CD4-positive, alpha-beta T cell treated with Interleukin-17A for 1 hour (primary cell): ENCODE data around the gene EFCAB10.

Experiments
- DNase-seq: peaks from one replicate; pipeline ENCODE4 v3.0.0-alpha.2; 2020

EFCAB10 gene

DNA sequence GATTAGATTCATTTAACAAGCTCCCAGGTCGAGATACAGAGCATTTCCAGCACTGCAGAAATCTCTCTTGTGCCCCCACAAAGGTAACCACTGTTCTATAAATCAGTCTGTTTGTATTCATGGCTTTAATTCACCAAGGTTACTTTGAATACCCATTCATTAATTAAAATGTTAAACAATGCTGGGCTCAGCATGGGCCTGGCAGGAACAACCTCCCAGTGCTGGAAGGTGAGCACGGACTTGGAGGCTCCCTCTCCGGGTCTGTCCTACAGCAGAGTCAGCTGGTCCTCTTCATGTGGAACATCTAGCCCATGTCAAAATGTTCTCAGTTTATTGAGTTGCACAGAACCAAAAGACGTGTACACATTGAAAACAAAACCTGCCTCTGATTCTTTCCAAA lies 15.6 kb upstream of the EFCAB10 start:
- no peak for DNase-seq

DNA sequence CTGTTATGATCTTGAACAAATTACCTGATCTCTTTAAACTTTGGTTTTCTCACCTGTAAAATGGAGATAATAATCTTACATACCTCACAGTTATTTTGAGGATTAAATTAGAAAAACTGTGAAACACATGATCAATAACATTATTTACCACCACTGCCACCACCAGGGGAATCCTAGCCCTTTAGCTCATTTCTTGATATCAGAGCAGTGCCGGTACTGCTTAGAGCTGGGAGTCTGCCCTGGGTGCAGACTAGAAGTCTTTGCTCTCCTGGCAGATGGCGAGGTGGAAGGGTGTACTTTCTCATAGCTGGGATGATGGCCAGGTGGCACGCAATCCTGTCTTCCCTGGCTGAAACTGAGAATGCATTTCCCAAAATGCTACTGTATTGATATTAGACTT lies 12.7 kb upstream of the EFCAB10 start:
- no peak for DNase-seq

DNA sequence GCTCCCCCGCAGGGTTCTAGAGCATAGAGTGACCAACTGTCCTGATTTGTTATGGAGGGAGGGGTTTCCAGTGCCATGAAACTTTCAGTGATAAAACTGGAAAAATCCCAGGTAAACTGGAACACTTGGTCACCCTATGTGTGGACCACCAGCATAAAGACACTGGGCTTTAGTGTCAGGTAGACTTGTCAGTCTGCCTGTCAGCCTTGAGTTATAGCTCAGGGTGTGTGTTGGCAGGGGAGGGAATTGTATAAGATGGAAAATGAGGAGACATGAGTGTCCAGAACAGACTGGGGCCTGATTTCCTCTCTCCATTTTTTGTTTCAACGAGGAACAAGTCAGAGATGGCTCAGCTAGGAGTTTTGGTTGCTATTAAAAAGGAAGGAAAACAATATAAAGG lies 10.2 kb upstream of the EFCAB10 start:
- no peak for DNase-seq

DNA sequence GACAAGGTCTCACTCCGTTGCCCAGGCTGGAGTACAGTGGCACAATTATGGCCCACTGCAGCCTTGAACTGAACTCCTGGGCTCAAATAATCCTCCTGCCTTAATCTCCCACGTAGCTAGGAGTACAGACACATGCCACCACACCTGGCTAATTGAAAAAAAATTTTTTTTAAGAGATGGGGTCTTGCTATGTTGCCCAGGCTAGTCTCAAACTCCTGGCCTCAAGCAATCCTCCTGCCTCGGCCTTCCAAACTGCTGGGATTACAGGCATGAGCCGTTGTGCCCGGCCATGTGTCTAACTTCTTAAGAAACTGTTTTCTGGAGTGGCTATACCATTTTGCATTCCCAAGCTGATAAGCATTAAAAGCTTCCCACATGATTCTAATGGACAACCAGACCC lies 9.5 kb upstream of the EFCAB10 start:
- DNase-seq = no peak

DNA sequence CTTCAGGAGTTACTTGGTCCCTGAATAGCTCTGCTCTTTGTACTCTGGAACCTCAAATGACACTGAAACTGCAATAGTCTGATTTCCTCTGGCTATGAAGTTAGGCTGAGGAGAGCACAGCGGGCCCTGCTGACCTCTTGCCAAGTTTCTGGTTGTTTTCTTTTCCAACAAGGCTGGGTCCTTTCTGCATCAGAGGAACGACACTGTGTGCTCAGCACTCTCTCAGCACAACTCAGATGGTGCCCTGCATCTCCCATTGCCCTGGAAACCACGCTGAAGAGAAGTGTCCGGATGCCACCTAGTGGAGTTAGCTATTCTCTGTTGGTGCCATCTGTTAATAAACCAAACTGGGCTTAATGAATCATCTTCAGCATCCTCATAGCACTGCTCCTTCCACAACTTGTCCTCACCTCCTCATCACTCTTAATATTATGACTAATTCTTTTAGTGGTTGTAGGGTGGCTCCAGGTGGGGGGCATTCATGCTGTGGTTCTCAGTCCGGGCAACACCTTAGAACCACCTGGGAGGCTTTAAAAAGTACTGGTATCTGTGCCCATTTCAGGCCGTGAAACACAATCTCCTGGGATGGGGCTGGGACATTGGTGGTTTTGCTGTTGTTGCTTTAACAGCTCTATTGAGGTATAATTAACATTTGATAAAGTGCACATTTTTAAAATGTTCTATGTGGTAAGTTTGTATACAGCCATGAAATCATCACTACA lies 8.2 kb upstream of the EFCAB10 start:
- DNase-seq = peak; percentile 65

GRCh38 chr7:105587909-105588635 lies 6.8 kb upstream of the EFCAB10 start:
- no peak for DNase-seq

DNA sequence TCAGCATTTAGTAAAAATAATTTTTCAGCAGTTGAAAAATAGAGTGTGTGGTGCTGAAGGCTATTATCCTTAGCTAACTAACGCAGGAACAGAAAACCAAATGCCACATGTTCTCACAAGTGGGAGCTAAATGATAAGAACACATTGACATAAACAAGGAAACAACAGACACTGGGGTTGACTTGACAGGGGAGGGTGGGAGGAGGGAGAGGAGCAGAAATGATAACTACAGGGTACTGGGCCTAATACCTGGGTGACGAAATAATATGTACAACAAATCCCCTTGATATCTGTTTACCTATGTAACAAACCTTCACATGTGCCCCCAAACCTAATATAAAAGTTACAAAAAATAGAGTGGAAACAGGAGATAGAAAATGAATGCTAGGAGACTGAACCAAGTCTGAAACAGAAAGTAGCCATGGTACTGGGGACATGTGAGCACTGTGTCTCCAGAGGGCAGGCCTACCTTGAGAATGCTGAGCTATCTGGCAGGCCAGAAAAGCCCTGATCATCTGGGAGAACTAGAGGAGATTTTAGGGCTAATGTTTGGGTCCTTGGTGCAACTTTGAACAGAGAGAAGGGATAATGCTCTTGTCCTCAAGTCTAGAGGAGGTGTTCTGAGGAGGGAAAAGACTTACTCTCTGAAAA lies 4.7 kb upstream of the EFCAB10 start:
- DNase-seq = no peak

GRCh38 chr7:105584165-105584564 lies 2.9 kb upstream of the EFCAB10 start:
- DNase-seq = no peak

DNA sequence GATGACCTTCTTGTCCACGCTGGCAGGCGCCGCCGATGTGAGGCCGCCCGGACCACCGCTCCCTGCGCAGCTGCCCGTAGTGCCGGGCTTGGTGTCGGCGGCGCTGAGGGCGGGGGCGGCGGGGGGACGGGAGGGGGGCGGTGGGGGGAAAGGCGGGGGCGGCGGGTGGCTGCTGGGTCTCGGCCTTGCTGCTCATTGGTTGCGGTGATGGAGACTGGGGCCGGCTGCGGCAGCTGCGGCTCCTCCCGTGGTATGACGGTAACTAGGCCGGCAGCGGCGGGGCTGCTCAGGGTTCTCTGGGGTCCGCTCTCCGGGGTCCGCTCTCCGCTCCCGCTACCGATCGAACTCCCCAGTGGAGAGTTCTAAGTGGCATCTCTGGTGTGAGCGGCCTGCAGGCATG lies 1.8 kb upstream of the EFCAB10 start:
- DNase-seq = no peak

- DNase-seq = no peak
Observed at GRCh38 chr7:105580022-105580740, 1.1 kb downstream of the EFCAB10 start.

GRCh38 chr7:105578496-105578895 lies 2.8 kb downstream of the EFCAB10 start:
- no peak for DNase-seq

GRCh38 chr7:105577251-105577650 lies 4.0 kb downstream of the EFCAB10 start:
- no peak for DNase-seq

DNA sequence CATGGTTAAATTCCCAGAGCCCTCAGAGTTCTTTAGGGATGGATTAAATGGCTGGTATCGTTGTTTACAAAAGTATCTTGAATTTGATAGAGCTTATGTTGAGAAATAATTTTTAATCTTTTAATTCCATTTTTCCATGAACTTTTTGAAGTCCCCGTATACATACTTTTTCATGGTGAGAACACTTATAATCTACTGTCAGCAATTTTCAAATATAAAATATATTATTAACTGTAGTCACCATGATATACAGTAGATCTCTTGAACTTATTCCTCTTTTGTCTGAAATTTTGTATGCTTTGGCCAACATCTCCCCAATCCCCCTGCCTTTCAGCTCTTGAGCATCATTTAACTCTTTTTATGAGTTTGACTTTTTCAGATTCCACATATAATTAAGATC lies 9.4 kb downstream of the EFCAB10 start:
- DNase-seq = no peak

DNA sequence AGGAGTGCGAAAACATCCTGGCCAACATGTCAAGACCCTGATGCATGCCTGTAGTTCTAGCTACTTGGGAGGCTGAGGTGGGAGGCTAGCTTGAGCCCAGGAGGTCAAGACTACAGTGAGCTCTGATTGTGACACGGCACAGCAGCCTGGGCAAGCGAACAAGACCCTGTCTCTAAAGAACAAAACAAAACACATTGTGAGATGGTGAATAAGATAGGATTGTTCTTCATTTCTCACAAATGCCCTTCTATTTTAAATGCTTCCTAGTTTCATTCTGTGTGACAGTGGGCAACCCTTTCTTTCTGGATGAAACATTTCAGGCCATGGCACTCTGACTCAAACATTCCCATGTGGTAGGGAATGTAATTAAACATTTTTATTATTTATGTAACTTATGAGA lies 13.5 kb downstream of the EFCAB10 start:
- no peak for DNase-seq

DNA sequence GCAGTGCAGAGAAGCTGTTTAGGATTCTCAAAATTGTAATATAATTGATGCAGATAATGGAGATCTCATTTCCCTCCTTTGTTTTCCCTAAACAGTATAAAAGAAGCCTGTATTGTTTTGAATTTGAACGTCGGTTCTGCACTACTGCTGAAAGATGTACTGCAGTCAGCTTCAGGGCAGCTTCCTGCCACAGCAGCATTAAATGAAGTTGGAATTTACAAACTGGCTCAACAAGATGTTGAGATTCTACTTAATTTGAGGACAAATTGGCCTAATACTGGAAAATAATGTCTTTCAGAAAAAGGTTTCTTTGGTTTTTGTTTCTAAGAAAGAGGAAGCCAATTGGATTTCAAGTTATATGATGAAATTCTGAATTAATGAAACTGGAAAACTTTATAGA lies 14.3 kb downstream of the EFCAB10 start:
- no peak for DNase-seq

GRCh38 chr7:105565190-105565589 lies 16.1 kb downstream of the EFCAB10 start:
- DNase-seq = no peak

DNA sequence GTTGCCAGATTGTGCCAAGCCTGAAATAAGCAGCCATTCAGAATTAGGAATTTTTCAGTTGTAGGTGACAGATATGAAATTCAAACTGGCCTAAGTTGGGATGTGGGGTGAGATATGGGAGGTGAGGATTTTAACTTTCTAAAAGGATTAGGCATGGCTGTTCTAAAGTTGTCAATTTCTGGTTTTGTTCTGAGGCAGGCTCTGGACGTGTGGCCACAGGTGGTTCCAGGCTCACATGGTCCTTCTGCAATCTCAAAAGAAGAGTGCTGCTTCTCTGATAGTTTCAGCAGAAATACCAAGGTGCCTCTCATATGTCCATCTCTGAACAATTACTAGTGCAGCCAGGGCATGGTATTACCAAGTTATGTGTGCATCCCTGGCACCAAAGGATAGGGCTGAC lies 21.4 kb downstream of the EFCAB10 start:
- DNase-seq = no peak

- no peak for DNase-seq
Observed at GRCh38 chr7:105538339-105538738, 43.0 kb downstream of the EFCAB10 start.

- no peak for DNase-seq
Observed at GRCh38 chr7:105532709-105533460, 48.4 kb downstream of the EFCAB10 start.

DNA sequence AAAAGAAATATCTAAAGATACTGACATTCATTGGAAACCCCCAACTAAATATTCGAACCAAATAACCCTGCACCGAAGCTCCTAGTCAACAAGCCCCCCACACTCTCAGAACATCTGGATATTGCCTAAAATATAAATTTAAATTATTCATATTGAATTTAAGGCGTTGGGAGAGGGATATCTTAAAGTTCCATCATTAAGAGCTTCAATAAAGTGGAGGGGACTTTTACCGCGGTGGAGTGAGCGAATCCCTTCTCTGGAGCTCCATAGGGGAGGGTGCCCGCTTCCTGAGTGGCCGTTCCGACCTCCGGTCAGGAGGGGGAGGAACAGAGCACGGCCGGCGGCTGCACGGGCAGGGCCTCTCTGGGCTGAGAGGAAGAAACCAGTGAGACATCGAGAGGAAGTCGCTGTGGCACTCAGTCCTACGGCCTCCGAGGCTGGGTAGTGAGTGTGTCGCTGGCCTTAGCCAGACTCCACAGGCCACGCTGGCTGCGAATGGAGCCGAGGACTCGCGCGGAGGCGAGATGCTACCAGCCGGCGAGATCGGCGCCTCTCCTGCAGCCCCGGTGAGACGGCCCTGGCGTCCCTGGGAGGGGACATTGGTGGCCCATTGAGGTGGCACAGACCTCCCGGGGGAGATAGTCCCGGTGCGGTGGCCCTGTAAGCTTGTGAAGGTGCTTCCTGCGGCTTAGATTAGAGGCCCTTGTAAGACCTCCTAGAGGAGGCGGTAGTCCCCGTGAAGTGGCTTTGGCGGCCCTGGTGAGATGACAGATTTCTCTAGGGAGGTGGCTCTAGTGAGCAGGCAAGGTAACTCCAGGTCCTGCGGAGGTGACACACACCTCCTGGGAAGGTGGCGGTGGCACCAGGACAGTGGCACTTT lies 49.3 kb downstream of the EFCAB10 start, which contains the start of gene RINT1:
Gene RINT1 (plus strand): TSS at position 410 of the 880 bp plus-strand sequence. CDS start 115 bp downstream, at position 525.
- peak; percentile 93 for DNase-seq

- no peak for DNase-seq
Observed at GRCh38 chr7:105530546-105530945, 50.7 kb downstream of the EFCAB10 start.

GRCh38 chr7:105530126-105530525 lies 51.2 kb downstream of the EFCAB10 start:
- DNase-seq = no peak
